Measurements from ENCODE around the gene PRKRA.

- TF ChIP-seq CTCF (conservative IDR thresholded peaks at IDR 0.05; ENCODE audit: low read depth, low read length) (no peak), EZH2 (IDR thresholded peaks at IDR 0.05; ENCODE audit: borderline replicate concordance, low read depth, low read length, poor library complexity, severe bottlenecking) (no peak)
Observed at GRCh38 chr2:178474560-178474959, 23.6 kb upstream of the PRKRA start.

Data from A673 (cell line).